Caco-2 (cell line): ENCODE measurements around the gene AURKAIP1. TPM values are rescaled to one million over a fixed set of nuclear protein-coding genes. Genes with fewer than 3 reads are reported as not detected.

Experiments used
- BruUV-seq: library from RNA; stranded (reverse); fragments of 400-500 nt; replicated peaks from 2 replicates; lab custom pipeline; 2021; lab: Mats Ljungman, UMichigan
- CTCF ChIA-PET: fragments of 300-600 bp; sonication (Branson Sonifier 250); formaldehyde crosslinking; loops from one replicate; lab custom pipeline; 2022; ENCODE audit warnings: antibody characterized with exemption; lab: Charles Lee
- POLR2A ChIA-PET: fragments of 300-600 bp; sonication (Branson Sonifier 250); formaldehyde crosslinking; loops from one replicate; lab custom pipeline; 2022; ENCODE audit warnings: antibody characterized with exemption; lab: Charles Lee
- DNase-seq, 2 experiments: peaks; one replicate each; pipeline versions ENCODE4 v3.0.0 to v3.0.0-alpha.2; 2020 to 2022
- H3K27me3 ChIP-seq: replicated peaks from 2 replicates; pipeline ENCODE4 v1.6.0; 2011; ENCODE audit warnings: low read length; ENCODE audit not compliant: control insufficient read depth, insufficient read depth
- H3K36me3 ChIP-seq: 2 replicates; pipeline ENCODE4 v1.5.1; 2011; ENCODE audit warnings: low read length; ENCODE audit not compliant: control insufficient read depth, insufficient read depth
- H3K4me1 ChIP-seq: fragments of 250-450 bp; sonication (Bioruptor Pico); 2 replicates; pipeline ENCODE4 v1.5.1; 2020; ENCODE audit warnings: mild to moderate bottlenecking
- H3K4me3 ChIP-seq: 2 replicates; pipeline ENCODE4 v1.5.1; 2011; ENCODE audit warnings: low read depth, mild to moderate bottlenecking, control low read depth, low read length
- H3K9me3 ChIP-seq: fragments of 250-450 bp; sonication (Bioruptor Pico); 2 replicates; pipeline ENCODE4 v1.5.1; 2020; ENCODE audit warnings: mild to moderate bottlenecking, moderate library complexity
- H3K27ac Mint-ChIP-seq: one replicate; pipeline ENCODE4 v1.8.0; 2022; ENCODE audit warnings: mixed read lengths; ENCODE audit not compliant: unreplicated experiment
- H3K27me3 Mint-ChIP-seq: one replicate; pipeline ENCODE4 v1.8.0; 2022; ENCODE audit warnings: mixed read lengths; ENCODE audit not compliant: insufficient read depth, unreplicated experiment
- H3K36me3 Mint-ChIP-seq: one replicate; pipeline ENCODE4 v1.8.0; 2022; ENCODE audit warnings: mild to moderate bottlenecking, mixed read lengths; ENCODE audit not compliant: insufficient read depth, unreplicated experiment
- H3K4me1 Mint-ChIP-seq: one replicate; pipeline ENCODE4 v1.8.0; 2022; ENCODE audit warnings: low read depth, mixed read lengths; ENCODE audit not compliant: unreplicated experiment
- H3K4me3 Mint-ChIP-seq: one replicate; pipeline ENCODE4 v1.8.0; 2022; ENCODE audit warnings: mild to moderate bottlenecking, moderate library complexity, mixed read lengths; ENCODE audit not compliant: unreplicated experiment
- H3K9me3 Mint-ChIP-seq: one replicate; pipeline ENCODE4 v1.8.0; 2022; ENCODE audit warnings: mixed read lengths; ENCODE audit not compliant: unreplicated experiment
- CTCF ChIP-seq, 2 experiments: fragments of 200-600 bp in 1 of 2; IDR thresholded peaks; 1 replicate in 1 of 2; 2 replicates in 1 of 2; pipeline versions ENCODE4 v1.5.1 to v1.8.0; 2011 to 2022; ENCODE audit warnings: antibody characterized with exemption in 1 of 2, control low read depth in 1 of 2, inconsistent platforms in 1 of 2, low read depth in 1 of 2, low read length in 1 of 2, mild to moderate bottlenecking in 1 of 2, moderate library complexity in 1 of 2; ENCODE audit not compliant: insufficient read depth in 1 of 2, severe bottlenecking in 1 of 2, unreplicated experiment in 1 of 2
- intact Hi-C: fragments of 100-400 bp; cut with micrococcal nuclease; formaldehyde crosslinking; loops from one replicate; pipeline ENCODE4 v1.10.0; 2022; ENCODE audit not compliant: unreplicated experiment
- total RNA-seq: library from RNA; stranded (reverse); gene quantifications from 2 replicates; pipeline ENCODE4 v1.2.3, GENCODE V29; 2022

The AURKAIP1 gene
- total RNA-seq, 1 experiment from 2014 or later, result 187 TPM

- Mint-ChIP-seq H3K27me3 (no peaks in the 10 kb centered on the region), H3K36me3 (peaks cover 40% of the 10 kb centered on the region), H3K4me3 (no peak overlapping the region), H3K27ac (no peak overlapping the region), H3K4me1 (no peaks in the 10 kb centered on the region), H3K9me3 (no peaks in the 10 kb centered on the region)
- ChIA-PET CTCF (no interaction called here), POLR2A (no interaction called here)
- Histone ChIP-seq H3K36me3 (no peaks in the 10 kb centered on the region; the same call in 1 of the 2 replicates), H3K4me1 (no peaks in the 10 kb centered on the region), H3K9me3 (no peaks in the 10 kb centered on the region), H3K27me3 (no peaks in the 10 kb centered on the region), H3K4me3 (no peak overlapping the region)
- intact Hi-C loops, result no loop called here
- DNase-seq, result no peak
- BruUV-seq, result no TSS peak
- TF ChIP-seq CTCF (IDR thresholded peaks at IDR 0.05; ENCODE audit: insufficient read depth in 1 of 2, low read depth in 1 of 2, low read length in 1 of 2, severe bottlenecking in 1 of 2, unreplicated experiment in 1 of 2), result no peak
Measured at GRCh38 chr1:1337793-1338147, 37.2 kb downstream of the AURKAIP1 start.

- H3K27me3 ChIP-seq, result no peaks in the 10 kb centered on the region
- Mint-ChIP-seq H3K27ac (no peak overlapping the region), H3K36me3 (peaks cover 43% of the 10 kb centered on the region), H3K27me3 (no peaks in the 10 kb centered on the region), H3K4me1 (no peaks in the 10 kb centered on the region), H3K4me3 (no peak overlapping the region), H3K9me3 (no peaks in the 10 kb centered on the region)
- intact Hi-C loops, result no loop called here
- ChIA-PET CTCF (no interaction called here), POLR2A (no interaction called here)
- BruUV-seq, result no TSS peak
- no peaks in the 10 kb centered on the region for H3K9me3 ChIP-seq
- H3K36me3 ChIP-seq, result no peaks in the 10 kb centered on the region; the same call in 1 of the 2 replicates
- no peaks in the 10 kb centered on the region for H3K4me1 ChIP-seq
- H3K4me3 ChIP-seq, result no peak overlapping the region
- TF ChIP-seq CTCF (IDR thresholded peaks at IDR 0.05; ENCODE audit: insufficient read depth in 1 of 2, low read depth in 1 of 2, low read length in 1 of 2, severe bottlenecking in 1 of 2, unreplicated experiment in 1 of 2), result no peak
- DNase-seq, result no peak
Measured at GRCh38 chr1:1336931-1337792, 37.8 kb downstream of the AURKAIP1 start.

- H3K27ac Mint-ChIP-seq, result no peak overlapping the region
- no peaks in the 10 kb centered on the region for H3K27me3 Mint-ChIP-seq
- Histone ChIP-seq H3K4me1 (no peaks in the 10 kb centered on the region), H3K36me3 (no peaks in the 10 kb centered on the region; the same call in 1 of the 2 replicates), H3K27me3 (no peaks in the 10 kb centered on the region), H3K9me3 (no peaks in the 10 kb centered on the region), H3K4me3 (no peak overlapping the region)
- H3K9me3 Mint-ChIP-seq, result no peaks in the 10 kb centered on the region
- BruUV-seq, result no TSS peak
- intact Hi-C loops, result no loop called here
- DNase-seq, result no peak
- no peaks in the 10 kb centered on the region for H3K4me1 Mint-ChIP-seq
- CTCF ChIA-PET, result no interaction called here
- H3K36me3 Mint-ChIP-seq, result peaks cover 49% of the 10 kb centered on the region
- no peak overlapping the region for H3K4me3 Mint-ChIP-seq
- TF ChIP-seq CTCF (IDR thresholded peaks at IDR 0.05; ENCODE audit: insufficient read depth in 1 of 2, low read depth in 1 of 2, low read length in 1 of 2, severe bottlenecking in 1 of 2, unreplicated experiment in 1 of 2), result no peak
- POLR2A ChIA-PET, result no interaction called here
Measured at GRCh38 chr1:1336446-1336845, 38.6 kb downstream of the AURKAIP1 start.
